HepG2 (cell line): ENCODE measurements around the gene CPNE2. TPM values are rescaled to one million over a fixed set of nuclear protein-coding genes. Genes with fewer than 3 reads are reported as not detected.

Experiments
- DNMT3B ChIP-seq: conservative IDR thresholded peaks from 2 replicates; pipeline ENCODE4 v1.6.1; 2016; ENCODE audit warnings: missing biosample characterization, control low read depth
- NFRKB ChIP-seq: fragments of 450-650 bp; IDR thresholded peaks from 2 replicates; pipeline ENCODE4 v1.6.1; 2017
- RFXAP ChIP-seq: sonication (generic); formaldehyde crosslinking; IDR thresholded peaks from 2 replicates; pipeline ENCODE4 v1.4.0; 2020; ENCODE audit warnings: missing genetic modification reagents, borderline replicate concordance
- SIX1 ChIP-seq: sonication (generic); formaldehyde crosslinking; IDR thresholded peaks from 2 replicates; pipeline ENCODE4 v1.4.0; 2020; ENCODE audit warnings: missing genetic modification reagents, borderline replicate concordance
- SKI ChIP-seq: fragments of 450-650 bp; IDR thresholded peaks from one replicate; pipeline ENCODE4 v1.6.1; 2018; ENCODE audit warnings: mild to moderate bottlenecking; ENCODE audit not compliant: partially characterized antibody
- SMARCC2 ChIP-seq: fragments of 450-650 bp; IDR thresholded peaks from 2 replicates; pipeline ENCODE4 v1.6.1; 2017; ENCODE audit warnings: antibody characterized with exemption, mild to moderate bottlenecking
- SMC3 ChIP-seq: IDR thresholded peaks from 2 replicates; pipeline ENCODE4 v1.6.1; 2011; ENCODE audit warnings: low read length, improper control_type of control experiment
- ZNF552 ChIP-seq: sonication (generic); formaldehyde crosslinking; IDR thresholded peaks from 2 replicates; pipeline ENCODE4 v1.9.0; 2022; ENCODE audit warnings: missing genetic modification reagents, mild to moderate bottlenecking, borderline replicate concordance
- polyA plus RNA-seq, 8 experiments: library from polyadenylated mRNA; depleted of rRNA in 3 of 8; stranded (reverse) in 7 of 8; unstranded in 1 of 8; fragments of >200 nt; fragmentation: Illumina TruSeq in 4 of 8; extraction: Trizol in 4 of 8; gene quantifications; 2 replicates each; pipeline versions ENCODE4 v1.2.1 to v1.2.3, GENCODE V29; 2011 to 2016; ENCODE audit warnings: low read depth in 4 of 8, missing spikeins in 1 of 8, mixed read lengths in 1 of 8; ENCODE audit not compliant: insufficient read depth in 1 of 8
- total RNA-seq, 5 experiments: library from RNA; depleted of rRNA; stranded (reverse); fragments of >200 nt; fragmentation: Illumina TruSeq; extraction: Trizol; gene quantifications; 2 replicates each; pipeline ENCODE4 v1.2.3, GENCODE V29; 2016; ENCODE audit warnings: low read depth in 1 of 5
- TF ChIP-seq, protein P1 (sequence below): sonication (generic); formaldehyde crosslinking; IDR thresholded peaks from 2 replicates; pipeline ENCODE4 v1.9.0; 2022; ENCODE audit warnings: low read depth, missing genetic modification reagents
- TF ChIP-seq, protein P2 (sequence below): IDR thresholded peaks from 2 replicates; pipeline ENCODE4 v1.6.1; 2016; ENCODE audit warnings: missing genetic modification reagents, missing compliant biosample characterization
- TF ChIP-seq, protein P3 (sequence below): sonication (generic); formaldehyde crosslinking; IDR thresholded peaks from 2 replicates; pipeline ENCODE4 v1.8.1; 2023; ENCODE audit warnings: missing genetic modification reagents, inconsistent platforms, borderline replicate concordance
- TF ChIP-seq, protein P4 (sequence below): sonication (generic); formaldehyde crosslinking; IDR thresholded peaks from 2 replicates; pipeline ENCODE4 v1.4.0; 2020; ENCODE audit warnings: low read depth, mild to moderate bottlenecking, missing genetic modification reagents
- TF ChIP-seq, protein P5 (sequence below): sonication (generic); formaldehyde crosslinking; IDR thresholded peaks from 2 replicates; pipeline ENCODE4 v1.4.0; 2020; ENCODE audit warnings: missing genetic modification reagents; ENCODE audit errors: not compliant biosample characterization
- TF ChIP-seq, protein P6 (sequence below): sonication (generic); formaldehyde crosslinking; IDR thresholded peaks from 2 replicates; pipeline ENCODE4 v1.4.0; 2020; ENCODE audit warnings: missing genetic modification reagents, mild to moderate bottlenecking, borderline replicate concordance

CPNE2 gene
- total and polyA plus RNA-seq, 2 of the 13 experiments (the other 11 are each of a cell fraction or from before 2014, with no cell fraction given) = 10.6 to 23.3 TPM

DNA sequence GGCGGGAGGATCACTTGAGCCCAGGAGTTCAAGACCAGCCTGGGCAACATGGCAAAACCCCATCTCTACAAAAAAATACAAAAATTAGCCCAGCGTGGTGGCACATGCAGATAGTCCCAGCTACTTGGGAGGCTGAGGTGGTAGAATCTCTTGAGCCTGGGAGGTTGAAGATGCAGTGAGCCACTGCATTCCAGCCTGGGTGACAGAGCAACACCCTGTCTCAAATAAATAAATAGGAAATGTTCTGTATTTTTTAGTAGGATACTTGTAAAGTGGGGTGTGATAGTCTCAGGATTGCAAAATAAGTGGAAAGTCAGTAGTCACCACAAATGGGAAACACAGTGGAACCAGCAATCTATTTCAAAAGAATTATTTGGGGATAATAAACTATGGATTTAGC lies 97.8 kb downstream of the CPNE2 start (continued):
- TF ChIP-seq, protein P1, sequence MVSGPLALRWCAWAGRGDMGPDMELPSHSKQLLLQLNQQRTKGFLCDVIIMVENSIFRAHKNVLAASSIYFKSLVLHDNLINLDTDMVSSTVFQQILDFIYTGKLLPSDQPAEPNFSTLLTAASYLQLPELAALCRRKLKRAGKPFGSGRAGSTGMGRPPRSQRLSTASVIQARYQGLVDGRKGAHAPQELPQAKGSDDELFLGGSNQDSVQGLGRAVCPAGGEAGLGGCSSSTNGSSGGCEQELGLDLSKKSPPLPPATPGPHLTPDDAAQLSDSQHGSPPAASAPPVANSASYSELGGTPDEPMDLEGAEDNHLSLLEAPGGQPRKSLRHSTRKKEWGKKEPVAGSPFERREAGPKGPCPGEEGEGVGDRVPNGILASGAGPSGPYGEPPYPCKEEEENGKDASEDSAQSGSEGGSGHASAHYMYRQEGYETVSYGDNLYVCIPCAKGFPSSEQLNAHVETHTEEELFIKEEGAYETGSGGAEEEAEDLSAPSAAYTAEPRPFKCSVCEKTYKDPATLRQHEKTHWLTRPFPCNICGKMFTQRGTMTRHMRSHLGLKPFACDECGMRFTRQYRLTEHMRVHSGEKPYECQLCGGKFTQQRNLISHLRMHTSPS (CRISPR knock-in tag) = no peak
- TF ChIP-seq, protein P2, sequence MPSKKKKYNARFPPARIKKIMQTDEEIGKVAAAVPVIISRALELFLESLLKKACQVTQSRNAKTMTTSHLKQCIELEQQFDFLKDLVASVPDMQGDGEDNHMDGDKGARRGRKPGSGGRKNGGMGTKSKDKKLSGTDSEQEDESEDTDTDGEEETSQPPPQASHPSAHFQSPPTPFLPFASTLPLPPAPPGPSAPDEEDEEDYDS (CRISPR knock-in tag) = no peak
- TF ChIP-seq RFXAP (CRISPR knock-in tag) (no peak), SMARCC2 (no peak), SIX1 (CRISPR knock-in tag) (no peak), SMC3 (no peak), NFRKB (no peak), SKI (no peak), DNMT3B (CRISPR knock-in tag) (no peak), ZNF552 (no peak)
- TF ChIP-seq, protein P3, sequence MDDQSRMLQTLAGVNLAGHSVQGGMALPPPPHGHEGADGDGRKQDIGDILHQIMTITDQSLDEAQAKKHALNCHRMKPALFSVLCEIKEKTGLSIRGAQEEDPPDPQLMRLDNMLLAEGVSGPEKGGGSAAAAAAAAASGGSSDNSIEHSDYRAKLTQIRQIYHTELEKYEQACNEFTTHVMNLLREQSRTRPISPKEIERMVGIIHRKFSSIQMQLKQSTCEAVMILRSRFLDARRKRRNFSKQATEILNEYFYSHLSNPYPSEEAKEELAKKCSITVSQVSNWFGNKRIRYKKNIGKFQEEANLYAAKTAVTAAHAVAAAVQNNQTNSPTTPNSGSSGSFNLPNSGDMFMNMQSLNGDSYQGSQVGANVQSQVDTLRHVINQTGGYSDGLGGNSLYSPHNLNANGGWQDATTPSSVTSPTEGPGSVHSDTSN = no peak
- TF ChIP-seq, protein P4, sequence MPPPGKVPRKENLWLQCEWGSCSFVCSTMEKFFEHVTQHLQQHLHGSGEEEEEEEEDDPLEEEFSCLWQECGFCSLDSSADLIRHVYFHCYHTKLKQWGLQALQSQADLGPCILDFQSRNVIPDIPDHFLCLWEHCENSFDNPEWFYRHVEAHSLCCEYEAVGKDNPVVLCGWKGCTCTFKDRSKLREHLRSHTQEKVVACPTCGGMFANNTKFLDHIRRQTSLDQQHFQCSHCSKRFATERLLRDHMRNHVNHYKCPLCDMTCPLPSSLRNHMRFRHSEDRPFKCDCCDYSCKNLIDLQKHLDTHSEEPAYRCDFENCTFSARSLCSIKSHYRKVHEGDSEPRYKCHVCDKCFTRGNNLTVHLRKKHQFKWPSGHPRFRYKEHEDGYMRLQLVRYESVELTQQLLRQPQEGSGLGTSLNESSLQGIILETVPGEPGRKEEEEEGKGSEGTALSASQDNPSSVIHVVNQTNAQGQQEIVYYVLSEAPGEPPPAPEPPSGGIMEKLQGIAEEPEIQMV (CRISPR knock-in tag) = no peak
- TF ChIP-seq, protein P5, sequence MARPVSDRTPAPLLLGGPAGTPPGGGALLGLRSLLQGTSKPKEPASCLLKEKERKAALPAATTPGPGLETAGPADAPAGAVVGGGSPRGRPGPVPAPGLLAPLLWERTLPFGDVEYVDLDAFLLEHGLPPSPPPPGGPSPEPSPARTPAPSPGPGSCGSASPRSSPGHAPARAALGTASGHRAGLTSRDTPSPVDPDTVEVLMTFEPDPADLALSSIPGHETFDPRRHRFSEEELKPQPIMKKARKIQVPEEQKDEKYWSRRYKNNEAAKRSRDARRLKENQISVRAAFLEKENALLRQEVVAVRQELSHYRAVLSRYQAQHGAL (CRISPR knock-in tag) = no peak
- TF ChIP-seq, protein P6, sequence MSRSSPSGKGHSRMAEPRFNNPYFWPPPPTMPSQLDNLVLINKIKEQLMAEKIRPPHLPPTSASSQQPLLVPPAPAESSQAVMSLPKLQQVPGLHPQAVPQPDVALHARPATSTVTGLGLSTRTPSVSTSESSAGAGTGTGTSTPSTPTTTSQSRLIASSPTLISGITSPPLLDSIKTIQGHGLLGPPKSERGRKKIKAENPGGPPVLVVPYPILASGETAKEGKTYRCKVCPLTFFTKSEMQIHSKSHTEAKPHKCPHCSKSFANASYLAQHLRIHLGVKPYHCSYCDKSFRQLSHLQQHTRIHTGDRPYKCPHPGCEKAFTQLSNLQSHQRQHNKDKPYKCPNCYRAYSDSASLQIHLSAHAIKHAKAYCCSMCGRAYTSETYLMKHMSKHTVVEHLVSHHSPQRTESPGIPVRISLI (CRISPR knock-in tag) = no peak
